Activated T-cell treated with anti-CD3 and anti-CD28 coated beads for 48 hours (primary cell): ENCODE data around the gene ABLIM1.

Experiments used
- DNase-seq: peaks from one replicate; pipeline ENCODE4 v3.0.0-alpha.2; 2020; ENCODE audit warnings: low read depth

The ABLIM1 gene

DNA sequence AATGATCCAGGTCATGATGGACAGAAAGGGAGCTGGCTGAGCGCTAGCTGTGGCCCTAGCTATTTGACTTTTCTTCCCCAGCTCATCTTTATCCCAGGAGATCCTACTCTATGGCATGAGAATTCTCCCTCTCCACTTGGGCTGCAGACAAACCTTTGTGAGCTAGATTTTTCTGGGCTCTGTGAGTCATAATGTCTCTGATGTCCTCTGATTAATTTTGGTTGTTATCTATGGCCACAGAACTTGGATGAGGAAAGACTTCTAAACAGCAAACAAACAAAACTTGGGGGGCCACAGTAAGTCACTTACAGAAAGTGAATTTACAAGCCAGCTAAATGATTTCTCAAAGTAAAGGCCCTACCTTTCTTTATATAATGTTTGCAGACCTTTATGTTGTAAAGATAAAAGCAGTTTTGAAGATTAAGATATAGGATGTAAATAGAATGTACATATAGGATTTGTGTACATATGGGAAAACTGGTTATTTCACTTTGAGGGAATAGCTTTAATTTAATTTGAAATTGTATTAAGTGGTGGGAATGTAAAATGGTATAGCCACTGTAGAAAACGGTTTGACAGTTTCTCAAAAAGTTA, 10.4 kb downstream of the ABLIM1 start:
- DNase-seq, result no peak

DNA sequence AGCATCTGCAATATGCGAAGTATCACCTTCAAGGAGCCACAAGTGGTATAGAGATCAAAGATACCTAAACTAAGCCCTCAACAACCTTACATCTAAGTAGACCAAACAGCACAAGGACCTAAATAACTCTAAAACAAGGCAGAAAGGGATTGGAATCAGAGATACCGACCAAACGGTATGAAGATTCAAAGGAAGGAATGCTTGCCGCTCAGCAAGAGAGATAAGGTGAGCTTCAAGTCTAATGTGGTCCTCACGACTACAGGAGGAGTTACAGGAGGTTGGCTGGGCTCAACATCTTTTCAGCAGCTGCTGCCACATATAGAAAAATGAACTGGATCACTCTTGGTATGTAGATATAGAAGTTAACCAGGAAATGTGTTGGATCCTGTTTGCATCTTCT, 11.6 kb downstream of the ABLIM1 start:
- no peak for DNase-seq

DNA sequence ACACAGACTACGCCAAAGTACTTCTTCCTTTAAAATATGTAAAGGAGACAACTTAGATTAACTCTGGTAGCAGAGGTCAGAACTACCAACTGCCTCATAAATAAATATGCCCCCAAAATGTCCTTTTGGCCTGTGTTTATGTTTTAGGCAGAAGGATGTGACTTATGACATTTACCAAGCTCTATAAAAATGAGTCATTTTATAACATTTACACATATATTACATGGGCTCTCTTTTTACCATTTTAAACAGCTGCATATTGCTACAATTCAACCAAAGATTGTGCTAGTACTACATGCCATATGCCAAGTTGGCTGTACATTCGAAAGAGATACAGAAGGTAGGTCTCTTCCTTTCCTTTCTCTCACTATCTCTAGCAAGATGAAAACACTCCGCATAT, 12.4 kb downstream of the ABLIM1 start:
- no peak for DNase-seq

DNA sequence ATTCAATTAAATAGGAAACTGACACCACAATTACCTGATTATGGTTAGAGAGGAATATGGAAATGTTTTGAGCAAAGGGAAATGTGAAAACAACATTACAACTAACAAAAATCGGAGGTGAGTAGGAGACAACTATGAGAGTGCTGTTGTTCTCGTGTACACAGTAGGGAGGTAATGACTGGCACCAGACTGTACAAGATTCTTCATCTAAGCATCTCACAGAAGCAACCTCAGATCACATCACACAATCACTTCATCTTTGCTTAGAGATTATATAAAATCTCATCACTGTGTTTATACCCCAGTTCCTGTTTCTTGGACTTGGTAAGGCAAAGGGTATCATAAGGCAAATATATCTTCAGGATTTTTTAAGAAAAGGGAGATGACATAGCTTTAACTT, 14.9 kb downstream of the ABLIM1 start:
- DNase-seq, result no peak

DNA sequence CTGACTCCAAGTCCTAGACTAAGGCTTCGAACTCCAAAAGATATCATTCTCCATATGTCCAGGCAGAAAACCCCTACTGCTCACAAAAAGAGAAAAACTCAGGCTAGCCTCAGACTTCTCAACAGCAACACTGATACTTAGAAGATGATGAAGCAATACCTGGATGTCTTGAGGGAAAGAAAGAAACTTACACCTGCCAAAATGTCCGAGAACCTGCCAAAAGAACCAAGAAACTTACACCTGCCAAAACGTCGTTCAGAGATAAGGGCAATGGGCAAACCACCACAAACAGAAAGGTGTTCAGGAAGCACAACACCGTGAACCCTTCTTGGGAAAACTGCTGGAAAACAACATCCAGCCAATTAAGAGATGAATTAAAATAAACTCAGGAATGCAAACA, 15.3 kb downstream of the ABLIM1 start:
- DNase-seq, result no peak

DNA sequence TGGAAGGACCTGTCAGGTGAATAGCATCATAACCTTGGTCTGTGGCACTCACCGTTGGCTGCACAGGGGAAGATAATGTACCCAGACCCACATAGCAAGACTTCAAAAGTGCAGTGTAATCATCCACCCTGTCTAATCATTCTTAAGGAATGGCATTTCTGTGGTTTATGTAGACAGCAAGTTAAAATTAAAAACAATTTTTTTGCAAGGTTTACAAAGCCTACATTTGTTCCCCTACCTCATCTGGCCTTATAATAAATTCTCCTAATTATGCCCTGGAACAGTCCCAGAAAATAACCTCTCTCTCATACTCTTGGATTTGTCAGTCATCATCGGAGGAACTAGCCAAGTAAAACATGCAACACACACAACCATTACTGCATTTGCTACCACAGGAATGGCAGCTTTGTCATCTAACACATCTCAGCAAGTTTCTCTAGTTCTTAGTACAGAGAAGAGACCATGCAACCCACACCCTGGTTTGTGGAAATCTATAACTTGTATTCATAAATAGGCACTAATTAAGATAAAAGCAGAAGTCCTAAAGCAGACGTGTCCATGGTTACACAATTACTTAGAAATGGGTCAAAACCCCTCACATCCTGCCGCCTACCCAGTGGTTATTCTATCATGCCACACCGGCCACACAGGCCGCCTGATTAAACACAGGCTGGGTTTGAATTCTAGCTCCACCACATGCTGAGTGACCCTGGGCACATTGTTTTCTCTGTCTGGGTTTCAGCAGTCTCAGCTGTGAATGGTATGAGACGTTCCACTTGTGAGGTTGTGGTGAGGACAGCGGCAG, 19.1 kb downstream of the ABLIM1 start:
- DNase-seq, result no peak

DNA sequence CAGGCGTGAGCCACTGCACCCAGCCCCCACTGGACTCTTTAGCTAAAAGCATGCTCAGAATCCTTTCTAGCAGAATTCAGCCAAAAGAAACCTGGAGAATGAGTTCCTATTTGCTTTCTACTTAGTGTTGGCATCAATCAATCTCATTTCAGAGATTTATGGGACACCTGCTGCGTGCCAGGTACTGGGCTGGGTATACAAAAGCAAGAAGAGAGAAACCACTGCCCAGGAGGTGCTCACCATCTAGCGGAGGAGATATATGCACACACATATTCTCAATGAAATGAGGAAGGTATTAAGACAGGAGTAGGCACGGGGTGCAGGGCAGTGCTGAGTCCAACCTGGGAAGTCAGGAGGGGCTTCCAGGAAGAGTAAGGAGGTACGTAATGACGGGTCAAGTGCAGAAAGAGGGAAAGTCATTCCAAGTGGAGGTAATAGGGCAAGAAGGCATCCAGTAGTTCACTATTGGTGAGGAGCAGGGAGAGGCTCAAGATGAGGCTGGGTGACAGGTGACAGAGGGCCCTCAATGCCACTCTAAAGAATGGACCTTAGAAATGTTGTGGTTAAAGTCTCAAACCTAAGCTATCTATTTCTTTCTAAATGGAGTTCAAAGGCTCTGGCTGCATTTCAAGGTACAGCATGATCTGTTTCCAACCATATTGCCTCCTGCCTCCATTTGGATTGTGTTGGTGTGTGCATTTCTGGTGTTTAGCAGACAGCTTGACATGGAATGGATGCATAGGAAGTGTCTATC, 22.1 kb downstream of the ABLIM1 start:
- DNase-seq, result no peak

DNA sequence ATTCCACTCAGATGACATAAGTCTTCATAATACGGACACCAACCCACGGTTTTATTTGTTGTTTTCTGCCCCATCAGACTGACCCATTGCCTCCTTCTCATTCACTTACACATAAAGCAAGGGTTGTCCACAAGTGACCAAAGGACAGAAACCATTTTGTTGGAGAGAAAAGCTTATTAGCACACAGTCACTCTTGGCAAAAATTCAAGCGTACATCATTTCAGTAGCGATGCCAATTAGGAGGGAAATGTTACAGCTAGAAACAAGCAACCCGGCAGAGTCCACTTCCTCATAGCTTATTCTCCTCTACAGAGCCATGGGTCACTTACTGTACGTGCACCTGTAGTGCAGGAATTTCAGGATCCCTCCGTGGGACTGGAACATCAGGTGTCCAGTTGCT, 23.0 kb downstream of the ABLIM1 start:
- no peak for DNase-seq

DNA sequence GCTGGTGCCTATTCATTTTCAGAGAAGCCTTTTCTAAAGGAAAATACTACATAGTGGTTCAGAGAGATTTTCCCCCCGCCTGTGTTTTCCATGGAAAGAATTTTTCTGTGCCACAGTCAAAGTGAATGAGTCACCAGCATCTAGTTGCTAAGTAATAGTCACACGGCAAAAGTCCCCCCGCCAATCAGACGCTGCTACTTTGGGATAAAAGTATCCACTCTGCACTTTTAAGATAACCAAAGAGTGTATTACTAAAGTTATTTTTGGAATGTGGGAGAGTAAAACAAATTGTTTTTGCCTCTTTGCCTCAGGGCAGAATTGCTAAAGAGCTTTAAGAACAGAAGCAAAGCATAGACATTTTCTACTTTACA, 23.5 kb downstream of the ABLIM1 start:
- no peak for DNase-seq

DNA sequence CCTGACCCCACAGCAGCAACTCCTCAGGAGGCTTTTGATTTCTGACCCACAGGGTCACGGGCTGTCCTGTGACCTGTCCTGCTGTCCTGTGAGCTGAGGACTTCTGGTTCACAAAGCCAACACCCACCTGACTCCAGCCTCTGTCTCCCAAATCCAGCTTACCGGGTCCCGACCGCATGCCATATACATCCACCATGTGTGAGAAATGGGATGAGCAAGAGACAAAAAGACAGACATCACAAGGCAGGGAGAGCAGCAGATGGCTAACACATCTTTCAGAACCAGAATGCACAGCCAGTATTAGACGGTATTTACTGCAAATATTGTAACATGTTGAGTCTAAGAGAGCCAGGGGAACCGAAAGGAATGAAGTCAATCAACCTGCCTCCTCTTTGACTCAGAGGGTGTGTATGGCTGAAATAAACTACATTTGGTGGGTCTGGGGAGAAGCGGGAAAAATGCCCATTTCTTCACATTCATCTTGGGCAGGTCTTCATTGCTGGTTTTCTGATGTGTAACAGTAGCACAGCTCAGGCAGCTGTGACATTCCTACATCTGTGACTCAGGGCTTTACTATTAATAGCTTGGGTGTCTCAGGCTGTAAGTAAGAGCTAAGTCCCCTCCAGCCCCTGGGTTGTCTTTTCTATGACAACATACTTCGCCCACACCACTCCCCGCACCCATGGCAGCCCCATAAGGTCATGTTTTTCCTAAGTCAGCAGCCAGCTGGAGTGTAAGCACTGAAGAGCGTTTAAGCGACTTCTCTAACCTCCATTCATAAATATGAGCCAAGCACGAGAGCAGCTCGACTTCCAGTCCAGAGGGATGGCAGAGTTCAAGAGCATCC, 25.0 kb downstream of the ABLIM1 start:
- DNase-seq, result no peak

DNA sequence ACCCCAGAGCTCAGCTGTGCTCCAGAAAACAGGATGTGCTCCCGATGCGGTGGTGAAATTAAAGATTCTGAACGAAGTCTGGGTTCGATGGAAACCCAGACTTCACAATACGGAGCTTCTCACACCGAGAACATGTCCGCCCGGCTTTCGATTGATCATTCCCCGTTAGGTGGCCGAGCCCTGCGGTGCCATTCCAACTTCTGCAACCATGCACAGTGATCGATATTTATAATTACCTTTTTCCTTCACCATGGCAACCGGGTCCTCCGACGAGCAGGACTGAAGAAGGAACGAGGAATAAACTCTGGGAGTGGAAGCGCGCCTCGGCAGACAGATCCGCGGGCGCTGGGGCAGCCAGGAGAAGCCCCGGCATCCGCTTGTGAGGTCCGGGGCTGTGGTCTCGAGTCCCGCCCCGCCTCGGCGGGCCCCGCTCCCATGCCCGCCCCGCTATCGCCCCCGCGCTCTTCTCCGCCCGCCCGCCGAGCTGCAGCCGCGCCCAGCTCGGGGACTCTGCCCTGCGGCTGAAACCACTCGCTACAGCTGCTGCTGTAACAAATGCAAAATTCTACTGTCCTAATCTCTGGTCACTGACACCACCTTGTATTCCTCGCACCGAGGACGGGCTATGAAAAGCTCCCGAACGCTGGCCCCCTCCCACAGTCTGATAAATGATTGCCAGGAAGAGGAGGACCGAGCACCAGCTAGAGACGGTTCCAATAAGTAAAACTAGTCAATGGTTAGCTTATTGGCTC, 26.2 kb downstream of the ABLIM1 start:
- DNase-seq, result peak; percentile 15

DNA sequence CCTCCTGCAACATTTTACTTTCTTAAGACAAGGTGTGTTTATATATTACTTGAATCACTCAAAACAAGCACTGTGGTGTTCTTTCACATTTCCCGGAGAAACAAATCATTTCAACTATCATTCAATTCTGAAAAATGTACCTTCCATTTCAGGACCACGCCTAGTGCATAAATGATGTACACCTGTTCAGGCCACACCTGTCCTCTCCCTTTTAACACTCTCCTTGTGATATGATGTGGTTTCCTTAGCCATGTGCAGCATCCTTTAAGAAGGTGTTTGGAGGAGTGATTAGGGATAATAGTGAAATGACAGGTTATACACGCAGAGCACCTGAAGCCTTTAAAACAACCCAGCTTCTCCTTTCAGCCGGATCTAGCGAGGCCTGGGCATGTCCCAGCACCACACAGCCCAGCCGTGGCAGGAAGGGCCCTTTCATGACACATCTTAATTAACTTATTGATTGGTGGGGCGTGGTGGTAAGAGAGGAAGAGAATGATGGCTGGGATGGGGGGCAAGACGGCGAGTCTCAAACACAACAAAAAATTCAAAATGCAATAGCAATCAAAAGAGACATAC, 26.9 kb downstream of the ABLIM1 start:
- no peak for DNase-seq

DNA sequence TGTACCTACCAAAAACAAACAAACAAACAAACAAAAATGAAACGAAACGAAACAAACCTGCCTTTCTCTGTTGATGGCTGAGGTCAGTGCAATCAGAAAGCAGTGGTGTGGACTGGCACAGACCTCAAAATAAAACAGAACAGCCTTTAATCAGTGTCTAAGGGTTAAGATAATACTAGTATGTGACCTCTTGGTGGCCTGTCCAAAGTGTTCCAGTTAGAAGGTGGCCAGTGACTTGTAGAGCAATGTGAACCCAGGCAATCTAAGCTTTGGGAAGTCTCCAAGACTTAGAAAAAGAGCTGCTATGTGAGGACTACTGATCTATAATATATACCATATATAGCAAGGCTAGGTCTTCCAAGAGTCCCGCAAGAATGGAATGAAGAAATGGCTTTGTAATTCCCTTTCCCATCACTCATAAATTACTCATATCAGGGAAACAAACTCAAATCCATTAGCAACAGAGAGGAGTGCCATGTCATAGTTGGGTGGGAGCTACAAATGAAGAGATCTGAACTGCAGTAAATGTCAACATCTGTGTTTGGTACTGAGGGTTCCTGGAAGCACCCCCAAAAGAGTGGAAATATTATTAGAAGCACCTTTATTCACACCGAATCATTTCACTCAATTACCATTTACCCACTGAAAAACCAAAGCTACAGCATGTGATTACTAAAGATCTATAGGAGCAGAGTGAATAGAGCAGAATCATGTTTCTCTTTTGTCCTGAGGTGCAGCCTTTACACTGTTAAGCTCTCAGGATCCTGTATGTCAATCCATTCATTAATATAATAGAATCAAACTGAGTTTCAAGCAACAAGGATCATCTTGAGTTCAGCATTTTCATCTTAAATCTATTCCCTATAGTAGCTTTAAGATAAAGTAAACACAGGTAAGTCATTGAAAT, 28.0 kb downstream of the ABLIM1 start:
- DNase-seq, result no peak

DNA sequence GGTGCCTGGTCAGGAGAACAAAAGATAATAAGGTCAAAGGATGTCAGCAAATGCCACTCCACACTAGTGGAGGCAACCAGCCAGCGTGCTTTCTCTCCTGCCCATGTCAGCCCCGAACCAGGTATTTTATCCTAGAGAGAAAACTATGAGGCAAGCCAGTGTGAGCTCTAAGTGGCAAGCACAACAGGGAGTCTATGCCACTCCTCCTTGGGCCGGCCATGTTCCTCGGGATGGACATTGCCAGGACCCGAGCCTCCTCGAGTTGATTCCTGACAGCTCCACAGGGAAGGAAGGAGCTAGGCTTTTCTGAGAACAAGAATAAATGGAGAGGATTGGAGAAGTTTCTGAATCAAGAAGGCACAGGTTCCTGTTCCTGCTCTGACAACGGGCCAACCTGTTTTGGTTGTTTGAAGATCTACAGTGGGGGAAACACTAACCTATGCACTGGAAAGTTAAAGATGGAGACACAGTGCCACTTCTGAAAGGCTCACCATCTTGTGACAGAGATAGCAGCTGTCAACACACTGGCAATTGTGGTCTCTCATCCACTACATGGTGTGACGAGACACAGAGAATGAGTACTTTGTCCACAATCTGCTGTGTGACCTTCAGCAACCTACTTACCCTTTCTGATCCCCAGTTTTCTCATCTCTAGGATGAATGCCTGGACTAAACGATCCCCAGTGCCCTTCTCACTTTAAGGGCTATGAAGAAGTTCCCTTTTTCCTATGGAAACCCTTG, 28.8 kb downstream of the ABLIM1 start:
- no peak for DNase-seq

DNA sequence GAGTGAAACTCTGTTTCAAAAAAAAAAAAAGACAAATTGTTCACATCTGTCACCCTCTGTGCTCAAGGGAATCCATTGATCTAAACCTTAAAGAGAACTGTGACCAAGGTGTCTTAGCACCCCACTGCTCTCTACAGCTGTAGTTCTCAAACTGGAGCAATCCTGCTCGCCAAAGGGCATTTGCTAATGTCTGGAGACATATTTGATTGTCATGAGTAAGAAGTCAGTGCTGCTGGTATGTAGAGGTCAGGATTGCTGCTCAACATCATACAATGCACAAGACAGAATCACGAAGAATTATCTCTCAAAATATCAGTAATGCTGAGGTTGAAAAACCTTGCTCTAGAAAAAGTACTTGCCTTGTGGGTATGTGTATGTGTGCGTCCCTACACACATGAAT, 30.0 kb downstream of the ABLIM1 start:
- no peak for DNase-seq

DNA sequence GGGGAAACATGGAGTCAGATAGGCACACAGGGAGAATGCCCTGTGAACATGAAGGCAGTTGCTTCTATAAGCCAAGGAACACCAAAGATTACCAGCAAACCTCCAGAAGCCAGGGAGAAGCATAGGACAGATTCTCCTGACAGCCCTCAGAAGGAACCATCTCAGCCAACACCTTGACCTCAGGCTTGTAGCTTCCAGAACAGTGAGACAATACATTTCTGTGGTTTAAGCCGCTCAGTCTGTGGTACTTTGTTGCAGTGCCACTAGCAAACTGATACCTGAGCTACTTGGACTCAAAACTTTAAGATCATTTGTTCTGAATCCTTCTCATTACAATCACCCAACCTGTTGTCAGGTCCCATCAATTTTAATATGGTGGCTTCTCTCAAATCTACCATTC, 31.2 kb downstream of the ABLIM1 start:
- DNase-seq, result no peak

DNA sequence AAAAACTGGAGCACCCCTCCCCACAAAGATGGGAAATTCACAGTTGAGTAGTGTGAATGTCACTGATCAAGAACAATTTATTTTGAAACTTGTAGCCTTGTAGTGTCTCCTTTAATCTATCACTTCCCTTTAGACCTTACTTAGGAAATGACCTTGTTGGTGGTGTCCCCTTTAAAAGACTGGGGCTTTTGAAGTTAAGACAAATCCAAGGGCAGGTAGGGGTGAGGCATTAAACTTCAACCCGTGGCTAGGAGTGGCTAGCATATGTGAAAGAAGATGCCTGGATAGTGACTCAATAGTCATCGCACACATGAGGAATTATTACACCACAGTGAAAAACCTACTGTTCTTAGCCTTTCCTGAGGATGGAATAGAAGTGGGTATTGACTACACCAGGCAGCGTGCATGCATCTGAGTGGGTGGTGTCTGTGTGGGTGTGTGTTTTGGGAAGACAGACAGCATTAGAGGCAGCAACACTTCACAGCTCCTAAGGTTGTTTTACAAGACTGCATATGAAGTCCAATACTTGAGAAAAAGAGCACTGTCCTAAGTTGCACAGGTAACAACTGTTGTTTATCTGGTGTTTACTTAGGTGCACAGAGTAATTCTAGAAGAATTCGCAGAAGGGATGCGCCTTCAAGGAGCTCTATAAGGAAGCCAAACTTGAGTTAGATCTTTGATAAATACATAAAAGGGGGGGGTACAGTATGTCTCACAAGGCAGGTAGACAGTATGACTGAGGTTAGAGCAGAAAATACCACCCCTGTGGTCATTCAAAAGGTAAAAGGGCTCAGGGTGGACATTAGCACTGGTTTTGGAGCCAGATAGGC, 32.9 kb downstream of the ABLIM1 start:
- no peak for DNase-seq

DNA sequence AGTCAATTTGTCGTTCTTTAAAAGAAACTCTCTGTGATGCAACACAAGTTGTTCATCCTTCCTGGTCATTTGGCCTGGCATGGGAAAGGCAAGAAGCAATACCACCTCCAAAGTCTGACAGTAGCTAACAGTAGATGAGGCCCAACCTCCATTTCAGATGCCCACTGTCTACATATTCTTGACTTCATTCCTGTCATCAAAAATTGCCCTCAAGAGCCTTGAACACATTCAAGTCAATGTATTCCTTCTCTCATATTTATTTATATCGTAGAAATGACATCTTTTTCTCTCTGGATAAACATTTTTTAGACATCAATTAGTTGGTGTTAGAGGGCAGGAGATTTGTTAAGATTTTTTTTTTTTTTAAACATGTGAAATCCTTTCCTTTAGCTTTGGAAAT, 33.7 kb downstream of the ABLIM1 start:
- DNase-seq, result no peak
